GM12878 (cell line): ENCODE data around the gene PRKAR2B. TPM values are rescaled to one million over a fixed set of nuclear protein-coding genes. Genes with fewer than 3 reads are reported as not detected.

Experiments used
- ATAC-seq: fragments of 200-7000 bp; cut with Tn5 transposase; 3 replicates; pipeline ENCODE4 v1.9.1; 2020; ENCODE audit warnings: mild to moderate bottlenecking, moderate library complexity
- BruUV-seq: library from RNA; stranded (reverse); fragments of 400-500 nt; replicated peaks from 2 replicates; lab custom pipeline; 2021; lab: Mats Ljungman, UMichigan
- CTCF ChIA-PET: fragments of 300-600 bp; sonication (Branson Sonifier 250); formaldehyde crosslinking; extraction: SDS; loops from one replicate; lab custom pipeline; 2021; ENCODE audit warnings: inconsistent platforms; lab: Yijun Ruan, JAX
- POLR2A ChIA-PET: fragments of 350-600 bp; formaldehyde crosslinking; extraction: SDS; loops from one replicate; lab custom pipeline; 2021; ENCODE audit warnings: inconsistent platforms; lab: Charles Lee
- RAD21 ChIA-PET: fragments of 300-600 bp; sonication (Branson Sonifier 250); formaldehyde crosslinking; loops from one replicate; lab custom pipeline; 2023; ENCODE audit warnings: antibody characterized with exemption; ENCODE audit not compliant: unreplicated experiment; lab: Charles Lee
- SMC1A ChIA-PET: fragments of 300-600 bp; sonication (Branson Sonifier 250); formaldehyde crosslinking; loops from one replicate; lab custom pipeline; 2023; ENCODE audit not compliant: unreplicated experiment, uncharacterized antibody; lab: Charles Lee
- DNase-seq: peaks from one replicate; pipeline ENCODE4 v3.0.0-alpha.2; 2011; ENCODE audit warnings: low read depth, low spot score
- FAIRE-seq: peaks from 3 replicates; lab custom pipeline; 2011; peaks lifted over from hg19 to GRCh38; lab: Jason Lieb, UNC
- H2AFZ ChIP-seq: 2 replicates; pipeline ENCODE4 v1.6.0; 2011; ENCODE audit warnings: low read depth, low read length, control low read depth; ENCODE audit not compliant: control insufficient read depth
- H3K27ac ChIP-seq: 2 replicates; pipeline ENCODE4 v1.5.1; 2011; ENCODE audit warnings: control low read depth; ENCODE audit not compliant: control insufficient read depth, insufficient read depth
- H3K27me3 ChIP-seq, 2 experiments: replicated peaks in 1 of 2; 2 replicates each; pipeline versions ENCODE4 v1.6.0 to v1.6.1; 2011; ENCODE audit warnings: low read length in 1 of 2; ENCODE audit not compliant: control insufficient read depth in 2 of 2, insufficient read depth in 2 of 2
- H3K36me3 ChIP-seq, 2 experiments: 2 replicates each; pipeline ENCODE4 v1.5.1; 2011; ENCODE audit warnings: low read length in 1 of 2; ENCODE audit not compliant: control insufficient read depth in 2 of 2, insufficient read depth in 2 of 2
- H3K4me1 ChIP-seq: 2 replicates; pipeline ENCODE4 v1.6.1; 2011; ENCODE audit warnings: mild to moderate bottlenecking, low read length, moderate library complexity, mixed read lengths; ENCODE audit not compliant: control insufficient read depth, insufficient read depth
- H3K4me2 ChIP-seq: 2 replicates; pipeline ENCODE4 v1.6.0; 2011; ENCODE audit warnings: control low read depth; ENCODE audit not compliant: control insufficient read depth, insufficient read depth
- H3K4me3 ChIP-seq: fragments of 200-600 bp; sonication (generic); 2 replicates; pipeline ENCODE4 v1.5.1; 2016
- H3K79me2 ChIP-seq: 2 replicates; pipeline ENCODE4 v1.6.0; 2011; ENCODE audit warnings: low read length; ENCODE audit not compliant: control insufficient read depth, insufficient read depth
- H3K9ac ChIP-seq: 2 replicates; pipeline ENCODE4 v1.8.0; 2011; ENCODE audit warnings: low read length, control low read depth, mixed read lengths; ENCODE audit not compliant: control insufficient read depth, insufficient read depth
- H3K9me3 ChIP-seq: replicated peaks from 3 replicates; pipeline ENCODE4 v1.5.1; 2011; ENCODE audit warnings: mild to moderate bottlenecking, low read length; ENCODE audit not compliant: control insufficient read depth, insufficient read depth
- H4K20me1 ChIP-seq: 2 replicates; pipeline ENCODE4 v1.6.0; 2011; ENCODE audit not compliant: control insufficient read depth, insufficient read depth
- ASH2L ChIP-seq: fragments of 300-600, 200-600 bp; sonication (generic); IDR thresholded peaks from 2 replicates; pipeline ENCODE4 v1.6.1; 2017; ENCODE audit warnings: low read depth, mild to moderate bottlenecking, borderline replicate concordance
- CBFB ChIP-seq: IDR thresholded peaks from 2 replicates; pipeline ENCODE4 v1.6.1; 2016; ENCODE audit warnings: antibody characterized with exemption, low read depth
- CBX3 ChIP-seq: fragments of 200-600 bp; sonication (generic); IDR thresholded peaks from 2 replicates; pipeline ENCODE4 v1.6.1; 2016; ENCODE audit warnings: low read depth, borderline replicate concordance
- CUX1 ChIP-seq: IDR thresholded peaks from 2 replicates; pipeline ENCODE4 v1.6.1; 2012; ENCODE audit warnings: improper control_type of control experiment, low read depth, low read length; ENCODE audit not compliant: insufficient replicate concordance
- FOXK2 ChIP-seq: fragments of 450-650 bp; IDR thresholded peaks from 2 replicates; pipeline ENCODE4 v1.6.1; 2017; ENCODE audit warnings: mild to moderate bottlenecking, moderate library complexity
- IKZF1 ChIP-seq: fragments of 450-650 bp; conservative IDR thresholded peaks from 2 replicates; pipeline ENCODE4 v1.6.1; 2017; ENCODE audit warnings: antibody characterized with exemption, mild to moderate bottlenecking
- IKZF2 ChIP-seq, 2 experiments: fragments of 450-650 bp; IDR thresholded peaks; 2 replicates each; pipeline ENCODE4 v1.6.1; 2017; ENCODE audit warnings: mild to moderate bottlenecking in 2 of 2, moderate library complexity in 2 of 2
- IRF3 ChIP-seq: fragments of 450-650 bp; IDR thresholded peaks from 2 replicates; pipeline ENCODE4 v1.6.1; 2014; ENCODE audit warnings: mild to moderate bottlenecking
- RB1 ChIP-seq: fragments of 450-650 bp; formaldehyde crosslinking; IDR thresholded peaks from 2 replicates; pipeline ENCODE4 v1.6.1; 2017; ENCODE audit warnings: mild to moderate bottlenecking, borderline replicate concordance
- whole genome bisulfite sequencing: methylation state at CpG from one replicate; pipeline ENCODE4 v1.1.6; 2016; ENCODE audit warnings: low lambda C conversion rate; ENCODE audit not compliant: insufficient replicate concordance, insufficient coverage; ENCODE audit errors: missing lambda C conversion rate; 5-methylcytosine and 5-hydroxymethylcytosine counted together
- in situ Hi-C: fragments of 300-500 bp; cut with MboI; formaldehyde crosslinking; loops from 9 replicates; pipeline ENCODE4 v1.14.3; 2018; ENCODE audit warnings: mixed read lengths
- intact Hi-C: fragments of 100-400 bp; cut with micrococcal nuclease; formaldehyde crosslinking; loops from one replicate; pipeline ENCODE4 v1.14.2; 2022; ENCODE audit not compliant: unreplicated experiment
- polyA plus RNA-seq, 11 experiments: library from polyadenylated mRNA; depleted of rRNA in 4 of 11; unstranded in 6 of 11; stranded (reverse) in 5 of 11; fragments of >200 nt; fragmentation: Nextera tagmentation in 4 of 11; fragmentation: Illumina TruSeq in 1 of 11; extraction: Ambion mirVana in 4 of 11; extraction: Trizol in 1 of 11; gene quantifications; 1 replicate in 1 of 11; 2 replicates in 10 of 11; pipeline versions ENCODE4 v1.2.1 to v1.2.3, GENCODE V29; 2011 to 2016; ENCODE audit warnings: inconsistent platforms in 2 of 11, missing spikeins in 2 of 11, low read depth in 1 of 11
- total RNA-seq, 4 experiments: library from RNA; depleted of rRNA in 3 of 4; stranded (reverse); fragments of >200 nt in 3 of 4; fragmentation: Illumina TruSeq in 1 of 4; extraction: Trizol in 1 of 4; gene quantifications; 2 replicates each; pipeline versions ENCODE4 v1.2.1 to v1.2.3, GENCODE V29; 2013 to 2021
- TF ChIP-seq, protein P1 (sequence below): fragments of 450-650 bp; IDR thresholded peaks from 2 replicates; pipeline ENCODE4 v1.6.1; 2017; ENCODE audit warnings: mild to moderate bottlenecking, moderate library complexity

The PRKAR2B gene
- total and polyA plus RNA-seq, 10 of the 15 experiments (the other 5 are each of a cell fraction or from before 2014, with no cell fraction given) = 0.01 to 0.18 (median 0.04) TPM; not detected in 4

- ChIA-PET POLR2A (no interaction called here), CTCF (no interaction called here), RAD21 (no interaction called here), SMC1A (interaction anchor here (0.5 to 0.6 kb wide), 2 partner anchors 30 to 219 kb away, joined by 3 read pairs; no protein-coding TSS in a partner anchor)
- H3K27me3 ChIP-seq = no peaks in the 10 kb centered on the region; a peak in 2 of 4 replicates
- ATAC-seq = no peak
- FAIRE-seq = no peak
- H3K4me3 ChIP-seq = no peak overlapping the region
- no peak for DNase-seq
- intact Hi-C loops (no loop called here), in situ Hi-C loops (no loop called here)
- H3K36me3 ChIP-seq = no peaks in the 10 kb centered on the region
- no peak overlapping the region for H3K27ac ChIP-seq
- no TSS peak for BruUV-seq
- H3K4me2 ChIP-seq = no peak overlapping the region
- H3K79me2 ChIP-seq = no peaks in the 10 kb centered on the region
- no peak overlapping the region for H2AFZ ChIP-seq
- no peaks in the 10 kb centered on the region for H4K20me1 ChIP-seq
- no peaks in the 10 kb centered on the region for H3K4me1 ChIP-seq
- WGBS = 60% methylated on average over 8 of the region's 8 CpGs
- no peak overlapping the region for H3K9ac ChIP-seq
- H3K9me3 ChIP-seq = no peaks in the 10 kb centered on the region; the same call in 2 of the 3 replicates
- no peak for TF ChIP-seq CBX3
- no peak for TF ChIP-seq ASH2L
- no peak for TF ChIP-seq CBFB
- no peak for TF ChIP-seq IKZF1
- TF ChIP-seq CUX1 = no peak
- TF ChIP-seq, protein P1, sequence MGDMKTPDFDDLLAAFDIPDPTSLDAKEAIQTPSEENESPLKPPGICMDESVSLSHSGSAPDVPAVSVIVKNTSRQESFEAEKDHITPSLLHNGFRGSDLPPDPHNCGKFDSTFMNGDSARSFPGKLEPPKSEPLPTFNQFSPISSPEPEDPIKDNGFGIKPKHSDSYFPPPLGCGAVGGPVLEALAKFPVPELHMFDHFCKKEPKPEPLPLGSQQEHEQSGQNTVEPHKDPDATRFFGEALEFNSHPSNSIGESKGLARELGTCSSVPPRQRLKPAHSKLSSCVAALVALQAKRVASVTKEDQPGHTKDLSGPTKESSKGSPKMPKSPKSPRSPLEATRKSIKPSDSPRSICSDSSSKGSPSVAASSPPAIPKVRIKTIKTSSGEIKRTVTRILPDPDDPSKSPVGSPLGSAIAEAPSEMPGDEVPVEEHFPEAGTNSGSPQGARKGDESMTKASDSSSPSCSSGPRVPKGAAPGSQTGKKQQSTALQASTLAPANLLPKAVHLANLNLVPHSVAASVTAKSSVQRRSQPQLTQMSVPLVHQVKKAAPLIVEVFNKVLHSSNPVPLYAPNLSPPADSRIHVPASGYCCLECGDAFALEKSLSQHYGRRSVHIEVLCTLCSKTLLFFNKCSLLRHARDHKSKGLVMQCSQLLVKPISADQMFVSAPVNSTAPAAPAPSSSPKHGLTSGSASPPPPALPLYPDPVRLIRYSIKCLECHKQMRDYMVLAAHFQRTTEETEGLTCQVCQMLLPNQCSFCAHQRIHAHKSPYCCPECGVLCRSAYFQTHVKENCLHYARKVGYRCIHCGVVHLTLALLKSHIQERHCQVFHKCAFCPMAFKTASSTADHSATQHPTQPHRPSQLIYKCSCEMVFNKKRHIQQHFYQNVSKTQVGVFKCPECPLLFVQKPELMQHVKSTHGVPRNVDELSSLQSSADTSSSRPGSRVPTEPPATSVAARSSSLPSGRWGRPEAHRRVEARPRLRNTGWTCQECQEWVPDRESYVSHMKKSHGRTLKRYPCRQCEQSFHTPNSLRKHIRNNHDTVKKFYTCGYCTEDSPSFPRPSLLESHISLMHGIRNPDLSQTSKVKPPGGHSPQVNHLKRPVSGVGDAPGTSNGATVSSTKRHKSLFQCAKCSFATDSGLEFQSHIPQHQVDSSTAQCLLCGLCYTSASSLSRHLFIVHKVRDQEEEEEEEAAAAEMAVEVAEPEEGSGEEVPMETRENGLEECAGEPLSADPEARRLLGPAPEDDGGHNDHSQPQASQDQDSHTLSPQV = no peak
- no peak for TF ChIP-seq FOXK2
- TF ChIP-seq IKZF2 (IDR thresholded peaks at IDR 0.05) = no peak
- no peak for TF ChIP-seq IRF3
- TF ChIP-seq RB1 = no peak
These were observed 11.6 kb upstream of the PRKAR2B start for GRCh38 chr7:107032720-107033438.
